GM19395 (cell line): ENCODE measurements around the gene ZNF71.
"Not testable (repeated sequence)": the region's sequence is repeated elsewhere in the genome, so short reads cannot be mapped to it uniquely, and the experiment has no call there.

Source experiments
- ATAC-seq: cut with Tn5 transposase; IDR thresholded peaks from one replicate; pipeline ENCODE4 v1.9.1; 2021; ENCODE audit warnings: mild to moderate bottlenecking, moderate library complexity; ENCODE audit not compliant: unreplicated experiment

Gene ZNF71

GRCh38 chr19:56619121-56619520 is 24.0 kb downstream of the ZNF71 start:
- no peak for ATAC-seq

GRCh38 chr19:56622374-56622773 is 27.3 kb downstream of the ZNF71 start:
- no peak for ATAC-seq

GRCh38 chr19:56623006-56623405 is 27.9 kb downstream of the ZNF71 start:
- ATAC-seq = no peak

- ATAC-seq = no peak
Measured at GRCh38 chr19:56625708-56626107, 30.6 kb downstream of the ZNF71 start.

GRCh38 chr19:56633021-56633420 is 37.9 kb downstream of the ZNF71 start:
- ATAC-seq = no peak

- ATAC-seq = no peak
Measured at GRCh38 chr19:56637976-56638555, 43.0 kb downstream of the ZNF71 start.

GRCh38 chr19:56639217-56639616 is 44.1 kb downstream of the ZNF71 start:
- ATAC-seq = no peak

- ATAC-seq = no peak
Measured at GRCh38 chr19:56642711-56643459, 47.8 kb downstream of the ZNF71 start, which contains the start of gene SMIM17. SMIM17 (plus strand) TSS chr19:56643159; CDS start chr19:56645668, 2,509 bp downstream.

GRCh38 chr19:56643460-56643955 is 48.4 kb downstream of the ZNF71 start:
- no peak for ATAC-seq

GRCh38 chr19:56654151-56654550 is 59.0 kb downstream of the ZNF71 start:
- no peak for ATAC-seq

GRCh38 chr19:56660381-56661107 is 65.4 kb downstream of the ZNF71 start:
- ATAC-seq = no peak

- ATAC-seq = no peak
Measured at GRCh38 chr19:56661248-56661647, 66.1 kb downstream of the ZNF71 start.

GRCh38 chr19:56663931-56664500 is 68.9 kb downstream of the ZNF71 start:
- ATAC-seq = no peak

GRCh38 chr19:56664511-56664910 is 69.4 kb downstream of the ZNF71 start:
- ATAC-seq = no peak

- no peak for ATAC-seq
Measured at GRCh38 chr19:56667311-56667870, 72.3 kb downstream of the ZNF71 start.

GRCh38 chr19:56668676-56669075 is 73.6 kb downstream of the ZNF71 start:
- ATAC-seq = no peak

- ATAC-seq = no peak
Measured at GRCh38 chr19:56670401-56670960, 75.4 kb downstream of the ZNF71 start.

- ATAC-seq = no peak
Measured at GRCh38 chr19:56670961-56671612, 76.0 kb downstream of the ZNF71 start.

GRCh38 chr19:56671613-56671994 is 76.5 kb downstream of the ZNF71 start, which contains the start of gene ZNF835:
ZNF835 (minus strand) TSS chr19:56671757; CDS start chr19:56665198, 6,559 bp downstream.
- no peak for ATAC-seq

GRCh38 chr19:56672610-56673009 is 77.5 kb downstream of the ZNF71 start:
- ATAC-seq = not testable (repeated sequence)
